IPS-20b (cell line): ENCODE data around the gene PCK2.

ENCODE experiments used
- H3K27ac ChIP-seq: one replicate; pipeline ENCODE4 v1.5.1; 2013; ENCODE audit warnings: low read length
- H3K27me3 ChIP-seq: 2 replicates; pipeline ENCODE4 v1.6.1; 2013; ENCODE audit warnings: mild to moderate bottlenecking, low read length, inconsistent platforms; ENCODE audit not compliant: insufficient read depth
- H3K36me3 ChIP-seq: 2 replicates; pipeline ENCODE4 v1.6.1; 2013; ENCODE audit warnings: low read depth, mild to moderate bottlenecking, inconsistent platforms, low read length, moderate library complexity; ENCODE audit not compliant: insufficient read depth
- H3K4me1 ChIP-seq: 2 replicates; pipeline ENCODE4 v1.6.1; 2013; ENCODE audit warnings: mild to moderate bottlenecking, control low read depth, inconsistent platforms, low read length, moderate library complexity; ENCODE audit not compliant: insufficient read depth
- H3K4me3 ChIP-seq: 2 replicates; pipeline ENCODE4 v1.5.1; 2013; ENCODE audit warnings: mild to moderate bottlenecking, low read length, inconsistent platforms
- H3K9ac ChIP-seq: 2 replicates; pipeline ENCODE4 v1.6.1; 2013; ENCODE audit warnings: low read depth, mild to moderate bottlenecking, inconsistent platforms, low read length, moderate library complexity
- H3K9me3 ChIP-seq: 2 replicates; pipeline ENCODE4 v1.6.1; 2013; ENCODE audit warnings: mild to moderate bottlenecking, low read depth, low read length, inconsistent platforms; ENCODE audit not compliant: insufficient read depth

PCK2 gene

GRCh38 chr14:24080888-24081738 lies 13.0 kb upstream of the PCK2 start:
- Histone ChIP-seq H3K9ac (peak overlapping the region; percentile 63; the same call in 1 of the 2 replicates), H3K27me3 (peaks cover 44% of the 10 kb centered on the region)

GRCh38 chr14:24081739-24082211 lies 12.3 kb upstream of the PCK2 start:
- Histone ChIP-seq H3K9ac (peak overlapping the region; percentile 63; the same call in 1 of the 2 replicates), H3K4me1 (peaks cover 14% of the 10 kb centered on the region; the same call in 1 of the 2 replicates), H3K4me3 (peak overlapping the region; percentile 78; the same call in 1 of the 2 replicates), H3K27me3 (peaks cover 44% of the 10 kb centered on the region), H3K9me3 (no peaks in the 10 kb centered on the region), H3K27ac (no peak overlapping the region), H3K36me3 (no peaks in the 10 kb centered on the region)

More at GRCh38 chr14:24080888-24081738, 13.0 kb upstream of the PCK2 start:
- Histone ChIP-seq H3K27ac (no peak overlapping the region), H3K4me3 (peak overlapping the region; percentile 78), H3K36me3 (no peaks in the 10 kb centered on the region), H3K9me3 (no peaks in the 10 kb centered on the region), H3K4me1 (peaks cover 14% of the 10 kb centered on the region; the same call in 1 of the 2 replicates)

- Histone ChIP-seq H3K27ac (no peak overlapping the region), H3K36me3 (no peaks in the 10 kb centered on the region), H3K4me1 (peaks cover 14% of the 10 kb centered on the region; the same call in 1 of the 2 replicates), H3K9ac (no peak overlapping the region; the same call in 1 of the 2 replicates), H3K4me3 (no peak overlapping the region), H3K27me3 (peaks cover 44% of the 10 kb centered on the region), H3K9me3 (no peaks in the 10 kb centered on the region)
Observed at GRCh38 chr14:24082411-24083080, 11.6 kb upstream of the PCK2 start.

DNA sequence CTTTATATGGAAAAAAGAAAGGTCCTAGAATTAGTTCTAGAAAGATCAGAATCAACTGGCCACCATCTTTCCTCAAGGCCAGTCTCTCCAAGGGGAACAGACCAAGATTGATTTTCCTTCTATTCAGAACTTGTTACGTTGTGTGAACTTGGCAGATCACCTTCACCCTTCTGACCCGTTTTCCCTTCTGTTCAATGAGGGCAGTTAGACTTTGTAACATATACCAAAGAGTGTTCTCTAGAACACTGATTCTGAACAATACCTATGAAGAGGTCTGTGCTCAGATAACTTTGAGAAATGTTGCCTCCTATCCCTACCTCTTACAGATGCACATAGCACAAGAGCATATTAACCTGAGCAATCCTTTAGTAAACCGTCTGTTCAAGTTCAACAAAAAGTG lies 10.6 kb upstream of the PCK2 start:
- peaks cover 44% of the 10 kb centered on the region for H3K27me3 ChIP-seq
- no peaks in the 10 kb centered on the region for H3K36me3 ChIP-seq
- no peaks in the 10 kb centered on the region for H3K9me3 ChIP-seq
- no peak overlapping the region for H3K4me3 ChIP-seq
- no peak overlapping the region for H3K27ac ChIP-seq
- peaks cover 14% of the 10 kb centered on the region; the same call in 1 of the 2 replicates for H3K4me1 ChIP-seq
- no peak overlapping the region for H3K9ac ChIP-seq

DNA sequence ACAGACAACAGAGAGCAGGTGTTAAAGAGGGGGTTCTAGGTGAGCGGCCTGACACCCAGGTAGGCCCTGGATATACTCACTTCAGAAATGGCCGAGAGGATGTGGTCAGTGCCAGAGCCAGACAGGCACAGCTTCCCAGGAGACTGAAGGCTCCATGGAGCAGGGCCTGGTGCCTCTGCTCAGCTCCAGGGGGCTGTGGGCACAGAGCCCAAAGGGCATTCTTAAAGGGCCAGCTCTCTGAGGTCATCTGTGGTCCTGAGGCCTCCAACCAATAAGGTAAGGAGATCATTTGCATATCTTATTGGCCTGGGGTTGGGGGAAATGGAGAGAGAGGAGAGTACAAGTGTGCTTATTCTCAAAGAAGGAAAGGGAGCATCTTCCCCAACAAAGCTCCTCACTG lies 9.7 kb upstream of the PCK2 start:
- peaks cover 14% of the 10 kb centered on the region; the same call in 1 of the 2 replicates for H3K4me1 ChIP-seq
- no peak overlapping the region for H3K4me3 ChIP-seq
- no peak overlapping the region for H3K27ac ChIP-seq
- no peaks in the 10 kb centered on the region for H3K9me3 ChIP-seq
- no peaks in the 10 kb centered on the region for H3K36me3 ChIP-seq
- no peak overlapping the region for H3K9ac ChIP-seq
- peaks cover 44% of the 10 kb centered on the region for H3K27me3 ChIP-seq

- Histone ChIP-seq H3K9ac (no peak overlapping the region), H3K4me1 (peaks cover 9% of the 10 kb centered on the region; the same call in 1 of the 2 replicates), H3K9me3 (no peaks in the 10 kb centered on the region), H3K27ac (no peak overlapping the region), H3K36me3 (no peaks in the 10 kb centered on the region), H3K4me3 (no peak overlapping the region), H3K27me3 (peaks cover 37% of the 10 kb centered on the region)
Observed at GRCh38 chr14:24085215-24085614, 8.9 kb upstream of the PCK2 start.

DNA sequence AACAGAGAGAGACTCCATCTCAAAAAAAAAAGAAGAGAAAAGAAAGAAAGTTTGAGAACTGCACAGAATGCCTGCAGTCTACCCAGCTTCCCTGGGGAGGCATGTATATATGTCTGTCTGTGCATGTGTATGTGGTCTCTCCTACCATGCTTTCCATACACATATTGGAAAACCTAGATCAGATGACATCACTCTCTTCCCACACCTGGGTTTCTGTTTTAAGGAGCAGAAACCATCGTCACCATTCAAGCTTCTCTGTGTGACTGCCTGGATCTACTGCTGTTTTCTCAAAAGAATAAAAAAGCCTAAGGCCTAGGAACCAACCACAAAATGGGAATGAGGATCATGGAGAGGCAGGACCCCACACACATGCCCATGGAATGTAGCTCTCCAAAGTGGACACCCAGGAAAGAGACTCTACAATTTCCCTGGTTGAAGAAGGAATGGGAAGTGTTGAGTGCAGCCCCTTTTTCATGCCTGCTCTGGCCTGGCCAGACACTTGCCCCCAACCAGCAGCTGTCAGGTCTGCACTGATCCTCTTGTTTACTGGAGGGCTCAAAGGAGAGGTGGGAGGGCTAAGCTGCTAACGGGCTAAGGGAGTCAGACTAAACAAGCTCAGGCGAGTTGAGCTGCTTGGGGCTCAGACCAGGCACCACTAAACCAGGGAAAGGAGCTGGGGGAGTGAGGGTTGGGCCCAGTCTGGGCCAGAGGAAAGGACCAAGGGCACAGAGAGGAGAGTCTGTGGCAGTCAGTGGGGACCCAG lies 7.7 kb upstream of the PCK2 start:
- Histone ChIP-seq H3K4me3 (no peak overlapping the region), H3K4me1 (peaks cover 3% of the 10 kb centered on the region; the same call in 1 of the 2 replicates), H3K9ac (no peak overlapping the region), H3K27me3 (peaks cover 27% of the 10 kb centered on the region), H3K9me3 (no peaks in the 10 kb centered on the region), H3K36me3 (no peaks in the 10 kb centered on the region), H3K27ac (no peak overlapping the region)

GRCh38 chr14:24087004-24087403 lies 7.1 kb upstream of the PCK2 start:
- H3K27me3 ChIP-seq: peaks cover 22% of the 10 kb centered on the region
- H3K9ac ChIP-seq: no peak overlapping the region
- H3K36me3 ChIP-seq: no peaks in the 10 kb centered on the region
- H3K4me3 ChIP-seq: no peak overlapping the region
- H3K9me3 ChIP-seq: no peaks in the 10 kb centered on the region
- H3K27ac ChIP-seq: no peak overlapping the region
- peaks cover 2% of the 10 kb centered on the region; the same call in 1 of the 2 replicates for H3K4me1 ChIP-seq

- no peaks in the 10 kb centered on the region for H3K36me3 ChIP-seq
- no peak overlapping the region for H3K27ac ChIP-seq
- H3K4me3 ChIP-seq: no peak overlapping the region
- no peaks in the 10 kb centered on the region; the same call in 1 of the 2 replicates for H3K4me1 ChIP-seq
- H3K9me3 ChIP-seq: no peaks in the 10 kb centered on the region
- peaks cover 19% of the 10 kb centered on the region for H3K27me3 ChIP-seq
- no peak overlapping the region for H3K9ac ChIP-seq
Observed at GRCh38 chr14:24088095-24088494, 6.0 kb upstream of the PCK2 start.

DNA sequence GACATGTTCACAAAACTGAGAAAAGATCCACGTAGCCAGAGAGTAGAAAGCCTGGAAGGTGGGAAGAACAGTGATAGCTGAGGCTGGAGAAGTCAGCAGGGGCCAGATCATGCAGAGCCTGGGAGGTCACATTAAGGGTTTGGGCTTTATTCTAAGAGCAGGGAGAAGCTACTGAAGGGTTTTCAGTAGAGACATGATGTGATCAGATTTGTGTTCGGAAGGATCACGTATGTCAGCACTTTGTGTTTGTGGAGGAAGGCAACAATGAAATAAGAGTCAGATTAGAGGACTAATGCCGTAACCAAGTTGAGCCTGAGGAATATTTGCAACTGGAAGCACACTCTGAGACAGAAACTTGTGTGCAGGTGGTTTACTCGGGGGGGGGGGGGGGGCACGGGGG lies 4.2 kb upstream of the PCK2 start:
- peaks cover 8% of the 10 kb centered on the region for H3K27me3 ChIP-seq
- H3K9ac ChIP-seq: no peak overlapping the region
- H3K4me1 ChIP-seq: peaks cover 3% of the 10 kb centered on the region; the same call in 1 of the 2 replicates
- H3K4me3 ChIP-seq: no peak overlapping the region
- no peaks in the 10 kb centered on the region for H3K36me3 ChIP-seq
- H3K9me3 ChIP-seq: no peaks in the 10 kb centered on the region
- H3K27ac ChIP-seq: no peak overlapping the region

DNA sequence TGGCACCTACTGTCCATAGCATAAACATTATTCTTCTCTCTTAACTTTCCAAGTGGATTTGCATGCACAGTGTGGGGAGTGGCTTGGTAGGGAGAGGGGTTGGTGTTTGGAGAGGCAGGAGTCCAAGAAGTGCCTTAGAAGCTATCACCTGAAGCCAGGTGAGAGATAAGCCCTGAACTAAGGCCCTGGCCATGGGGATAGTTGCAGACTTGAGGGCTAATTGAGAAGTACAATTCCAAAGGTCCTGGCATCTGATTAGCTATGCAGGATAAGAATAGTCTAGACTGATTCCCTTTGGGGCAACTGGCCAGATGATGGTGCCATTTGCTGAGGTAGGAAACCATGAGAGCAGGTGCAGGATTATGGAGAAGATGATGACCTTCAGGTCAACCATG lies 2.0 kb upstream of the PCK2 start:
- peaks cover 7% of the 10 kb centered on the region for H3K36me3 ChIP-seq
- H3K4me3 ChIP-seq: no peak overlapping the region
- H3K9ac ChIP-seq: no peak overlapping the region
- H3K27me3 ChIP-seq: peaks cover 8% of the 10 kb centered on the region
- H3K9me3 ChIP-seq: no peaks in the 10 kb centered on the region
- H3K4me1 ChIP-seq: peaks cover 8% of the 10 kb centered on the region; the same call in 1 of the 2 replicates
- no peak overlapping the region for H3K27ac ChIP-seq
